ENCODE data around the gene SULF2. TPM values are rescaled to one million over a fixed set of nuclear protein-coding genes. Genes with fewer than 3 reads are reported as not detected.

SULF2 gene
- total RNA-seq, 4 donors from 2014 or later, result 16.5 to 49.4 (median 31.1) TPM

GRCh38 chr20:47725248-47725973 lies 59.9 kb downstream of the SULF2 start:
- peak; percentile 25 for TF ChIP-seq CTCF (IDR thresholded peaks at IDR 0.05; ENCODE audit: low read depth)

- TF ChIP-seq CTCF (IDR thresholded peaks at IDR 0.05; ENCODE audit: low read depth), result no peak
Measured at GRCh38 chr20:47724910-47725247, 60.4 kb downstream of the SULF2 start.

DNA sequence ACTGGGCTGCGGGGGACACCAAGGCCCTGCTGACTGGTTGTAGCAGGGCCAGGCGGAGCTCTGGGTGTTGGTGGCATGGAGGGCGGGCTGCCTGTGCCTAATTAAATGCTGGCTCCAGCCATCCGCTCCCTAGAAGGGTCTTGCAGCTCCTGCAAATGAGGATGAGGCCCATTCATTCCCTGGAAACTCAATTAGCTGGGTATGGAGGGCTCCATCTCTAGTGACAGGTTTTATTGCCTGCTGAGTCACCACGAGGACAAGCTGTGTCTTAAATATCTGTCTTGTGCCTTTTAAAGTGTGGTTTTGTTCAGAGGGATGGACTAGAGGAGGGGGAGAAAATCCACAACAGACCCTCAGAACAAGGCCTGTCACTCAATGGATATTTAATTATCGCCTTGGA lies 60.9 kb downstream of the SULF2 start:
- TF ChIP-seq CTCF (IDR thresholded peaks at IDR 0.05; ENCODE audit: low read depth), result no peak

DNA sequence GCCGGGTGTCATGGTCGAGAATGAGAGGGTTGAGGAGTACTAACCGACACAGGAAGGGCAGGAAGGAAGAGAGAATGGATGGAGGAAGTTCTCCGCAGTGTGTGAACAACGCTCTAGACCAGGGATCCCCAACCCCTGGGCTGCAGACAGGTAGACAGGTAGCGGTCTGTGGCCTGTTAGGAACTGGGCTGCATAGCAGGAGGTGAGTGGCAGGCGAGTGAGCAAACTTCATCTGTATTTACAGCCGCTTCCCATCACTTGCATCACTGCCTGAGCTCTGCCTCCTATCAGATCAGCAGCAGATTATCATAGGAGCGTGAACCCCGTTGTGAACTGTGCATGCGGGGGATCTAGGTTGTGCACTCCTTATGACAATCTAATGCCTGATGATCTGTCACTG lies 62.0 kb downstream of the SULF2 start:
- no peak for TF ChIP-seq CTCF (IDR thresholded peaks at IDR 0.05; ENCODE audit: low read depth)

GRCh38 chr20:47720636-47721427 lies 64.4 kb downstream of the SULF2 start:
- TF ChIP-seq CTCF (IDR thresholded peaks at IDR 0.05; ENCODE audit: low read depth), result no peak

DNA sequence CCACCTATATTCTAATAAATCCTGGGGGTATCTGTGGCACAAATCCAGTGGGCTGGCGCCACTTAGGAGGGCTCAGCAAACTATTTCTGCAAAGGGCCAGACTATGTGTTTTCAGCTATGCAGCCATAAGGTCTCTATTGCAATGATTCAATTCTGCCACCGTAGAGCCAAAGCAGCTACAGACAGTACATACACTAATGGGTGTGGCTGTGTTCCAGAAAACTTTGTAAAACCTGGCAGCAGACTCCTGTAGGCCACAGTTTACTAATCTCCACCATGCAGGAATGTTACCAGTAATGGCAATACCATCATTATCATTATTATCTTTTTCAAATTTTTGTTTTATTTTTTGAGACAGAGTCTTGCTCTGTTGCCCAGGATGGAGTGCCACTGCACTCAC lies 65.7 kb downstream of the SULF2 start:
- TF ChIP-seq CTCF (IDR thresholded peaks at IDR 0.05; ENCODE audit: low read depth), result no peak

- no peak for TF ChIP-seq CTCF (IDR thresholded peaks at IDR 0.05; ENCODE audit: low read depth)
Measured at GRCh38 chr20:47719211-47719610, 66.1 kb downstream of the SULF2 start.

Data from subcutaneous adipose tissue (tissue), 4 donors.